ENCODE measurements around the gene CPSF4L. TPM values are rescaled to one million over a fixed set of nuclear protein-coding genes. Genes with fewer than 3 reads are reported as not detected.

Gene CPSF4L
- total and polyA plus RNA-seq, 9 donors: 0.25 TPM; not detected in 8

DNA sequence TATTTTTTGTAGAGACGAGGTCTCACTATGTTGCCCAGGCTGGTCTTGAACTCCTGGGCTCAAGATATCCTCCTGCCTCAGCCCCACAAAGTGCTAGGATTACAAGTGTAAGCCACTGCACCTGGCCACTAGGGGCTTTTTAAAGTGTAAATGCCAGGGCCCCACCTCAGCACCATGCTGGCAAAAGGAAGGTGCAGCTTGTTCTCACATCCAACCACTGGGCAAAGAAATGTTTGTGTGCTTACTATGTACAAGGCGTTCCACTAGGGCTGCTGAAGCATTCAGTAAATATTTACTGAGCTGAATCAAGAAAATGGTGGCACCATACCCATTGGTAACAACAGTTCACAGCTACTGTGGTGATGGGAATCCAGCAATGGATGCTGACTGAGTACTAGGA lies 46.2 kb downstream of the CPSF4L start:
- H3K36me3 ChIP-seq: no peaks in the 10 kb centered on the region
- H3K27ac ChIP-seq: no peak overlapping the region
- intact Hi-C loops (cut with DNase I): no loop called here
- H3K4me1 ChIP-seq (ENCODE audit: insufficient read depth): no peaks in the 10 kb centered on the region
- DNase-seq: no peak
- TF ChIP-seq POLR2A (IDR thresholded peaks at IDR 0.05) (no peak), EP300 (IDR thresholded peaks at IDR 0.05) (no peak)
- TF ChIP-seq, protein P1, sequence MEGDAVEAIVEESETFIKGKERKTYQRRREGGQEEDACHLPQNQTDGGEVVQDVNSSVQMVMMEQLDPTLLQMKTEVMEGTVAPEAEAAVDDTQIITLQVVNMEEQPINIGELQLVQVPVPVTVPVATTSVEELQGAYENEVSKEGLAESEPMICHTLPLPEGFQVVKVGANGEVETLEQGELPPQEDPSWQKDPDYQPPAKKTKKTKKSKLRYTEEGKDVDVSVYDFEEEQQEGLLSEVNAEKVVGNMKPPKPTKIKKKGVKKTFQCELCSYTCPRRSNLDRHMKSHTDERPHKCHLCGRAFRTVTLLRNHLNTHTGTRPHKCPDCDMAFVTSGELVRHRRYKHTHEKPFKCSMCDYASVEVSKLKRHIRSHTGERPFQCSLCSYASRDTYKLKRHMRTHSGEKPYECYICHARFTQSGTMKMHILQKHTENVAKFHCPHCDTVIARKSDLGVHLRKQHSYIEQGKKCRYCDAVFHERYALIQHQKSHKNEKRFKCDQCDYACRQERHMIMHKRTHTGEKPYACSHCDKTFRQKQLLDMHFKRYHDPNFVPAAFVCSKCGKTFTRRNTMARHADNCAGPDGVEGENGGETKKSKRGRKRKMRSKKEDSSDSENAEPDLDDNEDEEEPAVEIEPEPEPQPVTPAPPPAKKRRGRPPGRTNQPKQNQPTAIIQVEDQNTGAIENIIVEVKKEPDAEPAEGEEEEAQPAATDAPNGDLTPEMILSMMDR (IDR thresholded peaks at IDR 0.05): no peak
- H3K4me3 ChIP-seq: no peak overlapping the region
- H3K9me3 ChIP-seq: no peaks in the 10 kb centered on the region
- 93 to 99% (median 95%) methylated on average over 2 of the region's 2 CpGs for WGBS, 3 donors
- no peaks in the 10 kb centered on the region for H3K27me3 ChIP-seq

DNA sequence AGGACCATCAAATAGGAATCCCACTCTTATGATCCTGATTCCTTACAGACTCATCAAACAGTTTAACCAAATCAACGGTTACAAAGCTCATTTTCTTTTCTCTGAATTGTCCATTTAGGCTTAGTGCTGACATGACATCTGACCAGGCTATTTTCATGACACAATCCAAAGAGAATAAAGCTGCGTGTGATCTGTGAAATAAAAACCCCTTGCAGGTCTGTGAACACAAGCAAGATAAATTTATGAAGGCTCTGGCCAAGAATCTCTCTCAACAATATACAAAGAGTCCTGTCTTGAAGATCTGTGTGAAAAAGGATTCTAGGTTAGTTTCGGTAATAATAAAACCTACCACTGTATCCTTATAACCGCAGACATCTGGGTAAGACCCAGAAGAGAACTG lies 46.8 kb downstream of the CPSF4L start:
- WGBS, 3 donors: 76 to 81% (median 76%) methylated on average over 4 of the region's 4 CpGs
- DNase-seq: no peak
- Histone ChIP-seq H3K36me3 (no peaks in the 10 kb centered on the region), H3K27ac (no peak overlapping the region), H3K9me3 (no peaks in the 10 kb centered on the region), H3K27me3 (no peaks in the 10 kb centered on the region), H3K4me3 (no peak overlapping the region), H3K4me1 (ENCODE audit: insufficient read depth) (no peaks in the 10 kb centered on the region)
- intact Hi-C loops (cut with DNase I): no loop called here
- TF ChIP-seq, protein P1 (IDR thresholded peaks at IDR 0.05): no peak
- no peak for TF ChIP-seq POLR2A (IDR thresholded peaks at IDR 0.05)
- TF ChIP-seq EP300 (IDR thresholded peaks at IDR 0.05): no peak

DNA sequence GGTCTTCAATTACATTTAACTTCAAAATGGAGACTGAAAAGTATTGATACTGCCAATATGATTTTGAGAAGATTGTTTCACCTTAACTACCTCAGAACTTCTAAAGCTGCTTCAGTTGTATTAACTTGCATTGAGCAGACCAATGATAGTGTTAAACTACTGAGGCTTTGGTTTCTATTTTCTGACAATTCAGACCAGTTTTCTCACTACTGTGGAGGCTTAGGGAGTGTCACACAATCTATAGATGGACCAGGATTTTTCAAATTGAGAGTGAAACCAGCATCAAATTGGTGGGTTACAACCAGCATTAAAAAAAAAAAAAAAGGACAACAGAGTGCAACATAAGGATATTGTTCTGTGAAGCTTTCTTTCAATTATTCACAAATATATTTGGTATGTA lies 47.7 kb downstream of the CPSF4L start:
- DNase-seq: no peak
- H3K36me3 ChIP-seq: no peaks in the 10 kb centered on the region
- no peaks in the 10 kb centered on the region for H3K9me3 ChIP-seq
- no peak overlapping the region for H3K4me3 ChIP-seq
- H3K27me3 ChIP-seq: no peaks in the 10 kb centered on the region
- TF ChIP-seq EP300 (IDR thresholded peaks at IDR 0.05) (no peak), POLR2A (IDR thresholded peaks at IDR 0.05) (no peak)
- TF ChIP-seq, protein P1 (IDR thresholded peaks at IDR 0.05): no peak
- no peaks in the 10 kb centered on the region for H3K4me1 ChIP-seq (ENCODE audit: insufficient read depth)
- no peak overlapping the region for H3K27ac ChIP-seq
- intact Hi-C loops (cut with DNase I): no loop called here

DNA sequence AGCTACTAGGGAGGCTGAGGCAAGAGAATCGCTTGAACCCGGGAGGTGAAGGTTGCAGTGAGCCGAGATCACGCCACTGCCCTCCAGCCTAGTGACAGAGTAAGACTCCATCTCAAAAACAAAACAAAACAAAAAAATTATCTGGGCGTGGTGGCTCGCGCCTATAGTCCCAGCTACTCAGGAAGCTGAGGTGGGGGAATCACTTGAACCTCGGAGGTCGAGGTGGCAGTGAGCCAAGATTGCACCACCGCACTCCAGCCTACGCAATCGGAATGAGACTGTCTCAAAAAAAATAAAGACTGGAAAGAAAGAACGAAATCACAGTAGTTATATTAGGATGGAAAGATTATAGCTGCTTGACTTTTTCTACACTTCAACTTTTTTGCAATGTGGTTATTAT lies 49.9 kb downstream of the CPSF4L start:
- Histone ChIP-seq H3K27me3 (no peaks in the 10 kb centered on the region), H3K36me3 (no peaks in the 10 kb centered on the region), H3K4me3 (no peak overlapping the region), H3K9me3 (no peaks in the 10 kb centered on the region), H3K4me1 (ENCODE audit: insufficient read depth) (no peaks in the 10 kb centered on the region), H3K27ac (no peak overlapping the region)
- TF ChIP-seq, protein P1 (IDR thresholded peaks at IDR 0.05): no peak
- DNase-seq: no peak
- intact Hi-C loops (cut with DNase I): no loop called here
- WGBS, 3 donors: 79 to 84% (median 81%) methylated on average over 13 of the region's 13 CpGs

Measured in ovary (tissue), 9 donors.